IPS-15b (cell line): ENCODE data around the gene DOCK1.

Experiments
- H3K27me3 ChIP-seq: one replicate; pipeline ENCODE4 v1.6.1; 2013; ENCODE audit warnings: low read length; ENCODE audit not compliant: control insufficient read depth, insufficient read depth
- H3K36me3 ChIP-seq: one replicate; pipeline ENCODE4 v1.6.1; 2013; ENCODE audit warnings: low read length; ENCODE audit not compliant: control insufficient read depth, insufficient read depth
- H3K4me1 ChIP-seq: one replicate; pipeline ENCODE4 v1.6.1; 2013; ENCODE audit warnings: mild to moderate bottlenecking, low read length; ENCODE audit not compliant: control insufficient read depth, insufficient read depth
- H3K4me3 ChIP-seq: one replicate; pipeline ENCODE4 v1.5.1; 2013; ENCODE audit warnings: low read depth, low read length
- H3K9ac ChIP-seq: one replicate; pipeline ENCODE4 v1.6.1; 2013; ENCODE audit warnings: low read depth, mild to moderate bottlenecking, low read length
- H3K9me3 ChIP-seq: one replicate; pipeline ENCODE4 v1.6.1; 2013; ENCODE audit warnings: mild to moderate bottlenecking, low read length; ENCODE audit not compliant: control insufficient read depth, insufficient read depth

The DOCK1 gene

DNA sequence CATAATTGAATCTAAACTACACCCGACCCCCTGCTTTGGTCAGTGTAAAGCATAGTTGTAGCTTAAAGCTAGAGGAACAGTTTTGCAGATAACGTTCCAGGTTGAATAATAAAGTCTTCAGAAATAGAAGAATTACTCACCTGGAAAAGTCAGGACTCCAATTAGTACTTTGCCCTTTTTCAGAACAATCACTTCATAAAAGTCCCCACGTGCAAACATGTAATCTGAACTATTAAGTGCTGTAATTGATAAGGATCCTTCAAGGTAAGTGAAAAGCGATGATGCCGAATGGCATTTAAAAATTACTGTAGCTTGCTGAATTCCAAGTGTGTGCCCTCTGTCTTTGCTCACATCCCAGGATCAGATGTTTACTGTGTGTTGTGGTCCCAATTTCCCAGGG, 344.8 kb downstream of the DOCK1 start:
- no peaks in the 10 kb centered on the region for H3K9me3 ChIP-seq
- no peak overlapping the region for H3K9ac ChIP-seq
- no peaks in the 10 kb centered on the region for H3K4me1 ChIP-seq
- H3K36me3 ChIP-seq = peaks cover 6% of the 10 kb centered on the region
- no peak overlapping the region for H3K4me3 ChIP-seq
- no peaks in the 10 kb centered on the region for H3K27me3 ChIP-seq

DNA sequence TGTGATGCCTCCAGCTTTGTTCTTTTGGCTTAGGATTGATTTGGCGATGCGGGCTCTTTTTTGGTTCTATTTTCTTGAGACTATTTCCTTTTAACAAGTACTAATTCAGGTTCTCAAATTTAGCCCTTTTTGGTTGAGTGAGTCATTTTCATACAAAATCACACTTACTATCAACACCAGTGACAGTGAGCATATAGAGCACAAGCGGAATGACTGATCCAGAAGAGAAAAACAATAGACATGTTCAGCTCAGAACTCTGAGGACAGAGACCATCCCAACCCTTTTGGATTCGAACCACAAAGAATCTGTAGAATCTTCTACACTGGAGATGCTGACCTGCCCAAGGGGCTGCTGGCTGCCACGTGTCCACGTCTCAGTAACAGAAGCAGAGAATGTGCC, 347.6 kb downstream of the DOCK1 start:
- no peaks in the 10 kb centered on the region for H3K4me1 ChIP-seq
- H3K9me3 ChIP-seq = no peaks in the 10 kb centered on the region
- no peak overlapping the region for H3K9ac ChIP-seq
- H3K36me3 ChIP-seq = peaks cover 6% of the 10 kb centered on the region
- H3K4me3 ChIP-seq = no peak overlapping the region
- no peaks in the 10 kb centered on the region for H3K27me3 ChIP-seq

GRCh38 chr10:127254276-127254675, 349.0 kb downstream of the DOCK1 start:
- Histone ChIP-seq H3K4me1 (no peaks in the 10 kb centered on the region), H3K4me3 (no peak overlapping the region), H3K27me3 (no peaks in the 10 kb centered on the region), H3K36me3 (no peaks in the 10 kb centered on the region), H3K9me3 (no peaks in the 10 kb centered on the region), H3K9ac (no peak overlapping the region)

- H3K4me3 ChIP-seq = no peak overlapping the region
- H3K27me3 ChIP-seq = no peaks in the 10 kb centered on the region
- no peaks in the 10 kb centered on the region for H3K4me1 ChIP-seq
- no peaks in the 10 kb centered on the region for H3K36me3 ChIP-seq
- no peaks in the 10 kb centered on the region for H3K9me3 ChIP-seq
- no peak overlapping the region for H3K9ac ChIP-seq
Observed at GRCh38 chr10:127257395-127257794, 352.2 kb downstream of the DOCK1 start.

GRCh38 chr10:127259347-127259746, 354.1 kb downstream of the DOCK1 start:
- Histone ChIP-seq H3K4me1 (no peaks in the 10 kb centered on the region), H3K36me3 (no peaks in the 10 kb centered on the region), H3K9ac (no peak overlapping the region), H3K27me3 (no peaks in the 10 kb centered on the region), H3K9me3 (no peaks in the 10 kb centered on the region), H3K4me3 (no peak overlapping the region)

DNA sequence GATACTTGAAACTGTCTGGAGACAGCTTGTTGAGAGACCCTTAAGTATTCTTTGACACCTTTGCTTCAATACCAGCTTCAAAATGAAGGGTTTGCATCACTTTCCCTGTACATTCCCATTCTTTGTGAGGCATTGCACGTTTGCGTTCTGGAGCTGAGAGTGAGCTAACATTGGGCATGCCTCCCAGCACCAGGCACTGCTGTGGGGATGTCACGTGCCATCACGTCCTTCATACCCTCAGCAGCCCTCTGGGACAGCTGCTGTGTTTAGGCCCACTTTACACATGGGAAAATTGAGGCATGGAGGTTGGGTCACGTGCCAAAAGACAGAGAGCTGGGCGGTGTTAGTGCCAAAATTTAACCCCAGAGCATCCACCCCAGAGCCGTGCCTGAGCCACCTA, 357.4 kb downstream of the DOCK1 start:
- H3K36me3 ChIP-seq = no peaks in the 10 kb centered on the region
- H3K9ac ChIP-seq = no peak overlapping the region
- H3K9me3 ChIP-seq = no peaks in the 10 kb centered on the region
- no peaks in the 10 kb centered on the region for H3K4me1 ChIP-seq
- no peaks in the 10 kb centered on the region for H3K27me3 ChIP-seq
- H3K4me3 ChIP-seq = no peak overlapping the region

- H3K4me1 ChIP-seq = no peaks in the 10 kb centered on the region
- H3K9ac ChIP-seq = no peak overlapping the region
- no peaks in the 10 kb centered on the region for H3K36me3 ChIP-seq
- no peak overlapping the region for H3K4me3 ChIP-seq
- H3K27me3 ChIP-seq = no peaks in the 10 kb centered on the region
- no peaks in the 10 kb centered on the region for H3K9me3 ChIP-seq
Observed at GRCh38 chr10:127265288-127265687, 360.1 kb downstream of the DOCK1 start.

DNA sequence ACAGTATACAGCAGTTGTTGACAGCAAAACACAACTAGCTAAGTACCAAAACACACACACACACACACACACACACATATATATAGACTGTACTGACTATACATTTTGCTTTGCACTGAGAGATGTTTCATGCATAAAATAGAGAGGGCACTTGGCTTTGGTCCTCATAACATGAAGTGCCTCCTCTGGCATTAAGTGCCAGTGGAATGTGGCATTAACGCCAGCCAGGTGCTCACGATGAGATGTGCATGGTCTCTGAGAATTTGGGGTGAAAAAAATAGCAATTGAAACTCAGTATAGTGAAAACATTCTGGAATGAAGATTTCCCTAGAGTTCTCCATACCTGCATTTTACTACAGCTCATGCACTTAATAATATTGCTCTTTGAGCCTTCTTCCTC, 361.2 kb downstream of the DOCK1 start:
- H3K9me3 ChIP-seq = no peaks in the 10 kb centered on the region
- H3K36me3 ChIP-seq = no peaks in the 10 kb centered on the region
- H3K27me3 ChIP-seq = no peaks in the 10 kb centered on the region
- H3K9ac ChIP-seq = no peak overlapping the region
- H3K4me3 ChIP-seq = no peak overlapping the region
- no peaks in the 10 kb centered on the region for H3K4me1 ChIP-seq

GRCh38 chr10:127267442-127267841, 362.2 kb downstream of the DOCK1 start:
- Histone ChIP-seq H3K4me3 (no peak overlapping the region), H3K27me3 (no peaks in the 10 kb centered on the region), H3K9me3 (no peaks in the 10 kb centered on the region), H3K4me1 (no peaks in the 10 kb centered on the region), H3K9ac (no peak overlapping the region), H3K36me3 (no peaks in the 10 kb centered on the region)

DNA sequence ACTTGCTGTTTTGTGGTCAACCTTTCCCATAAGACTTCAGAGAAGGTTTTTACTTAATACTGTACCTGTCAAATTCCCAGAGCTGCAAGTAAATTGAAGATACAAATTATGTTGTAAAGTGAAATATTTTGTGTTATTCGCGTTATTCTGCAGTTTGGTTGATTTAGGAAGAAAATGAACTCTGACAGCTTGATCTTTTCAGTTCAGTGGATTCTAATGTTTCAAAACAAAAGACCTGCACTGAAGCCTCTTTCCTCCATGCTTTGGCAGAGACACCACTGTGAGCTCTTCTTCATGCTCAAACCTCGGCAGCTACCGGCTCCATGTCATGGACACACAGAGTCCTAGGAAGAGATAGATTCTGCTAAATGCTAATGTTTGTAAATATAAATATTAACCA, 366.8 kb downstream of the DOCK1 start:
- Histone ChIP-seq H3K4me1 (no peaks in the 10 kb centered on the region), H3K36me3 (peaks cover 3% of the 10 kb centered on the region), H3K4me3 (no peak overlapping the region), H3K27me3 (no peaks in the 10 kb centered on the region), H3K9ac (no peak overlapping the region), H3K9me3 (no peaks in the 10 kb centered on the region)

DNA sequence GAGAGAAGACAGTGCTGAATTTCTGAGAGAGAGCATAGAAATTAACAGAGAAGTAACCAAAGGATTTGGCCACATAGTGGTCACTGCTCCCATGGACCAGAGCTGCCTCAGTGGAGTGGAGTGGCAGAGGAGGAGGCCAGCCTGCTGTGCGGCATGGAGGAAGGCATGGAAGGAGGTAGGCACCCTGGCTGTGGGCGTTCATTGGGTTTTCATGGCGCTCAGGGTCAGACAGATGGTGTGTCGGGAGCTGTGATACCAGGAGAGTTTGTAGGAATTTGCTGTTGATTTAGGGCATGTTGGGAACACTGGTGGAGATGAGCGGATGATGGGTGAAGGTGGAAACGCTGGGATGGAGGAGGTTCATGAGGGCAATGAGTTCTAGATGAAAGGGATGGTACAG, 370.0 kb downstream of the DOCK1 start:
- Histone ChIP-seq H3K9me3 (no peaks in the 10 kb centered on the region), H3K4me3 (no peak overlapping the region), H3K36me3 (peaks cover 3% of the 10 kb centered on the region), H3K4me1 (no peaks in the 10 kb centered on the region), H3K27me3 (no peaks in the 10 kb centered on the region), H3K9ac (no peak overlapping the region)

DNA sequence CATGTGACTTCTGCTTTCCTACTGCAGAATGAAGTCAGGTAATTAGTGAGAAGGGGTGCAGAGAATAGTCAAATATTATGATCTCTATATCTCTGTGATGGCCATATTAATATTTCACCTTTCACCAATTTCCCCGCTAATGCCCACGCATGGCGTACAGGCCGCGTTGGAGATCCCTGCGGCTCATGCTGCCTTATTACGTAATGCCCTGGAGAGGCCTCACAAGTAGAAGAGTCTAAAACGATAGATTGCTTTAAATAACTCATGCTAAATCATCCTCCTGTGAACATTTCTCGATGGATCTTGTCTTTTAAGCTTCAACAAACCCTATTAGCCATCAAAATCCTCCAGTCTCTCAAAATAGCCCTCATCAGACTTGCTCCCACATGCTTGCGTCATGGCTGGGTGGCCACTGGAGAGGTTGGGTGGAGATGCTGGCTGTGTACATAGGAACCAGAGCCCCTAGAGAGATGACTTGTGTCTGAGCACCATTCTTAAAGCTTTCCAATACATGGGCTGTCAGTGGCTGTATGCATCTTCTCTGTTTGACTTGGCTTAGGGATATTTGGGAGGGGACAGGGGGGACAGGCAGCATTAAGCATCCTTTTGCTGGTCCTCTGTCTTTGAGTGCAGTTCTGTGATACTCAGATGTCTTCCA, 370.7 kb downstream of the DOCK1 start:
- Histone ChIP-seq H3K27me3 (no peaks in the 10 kb centered on the region), H3K36me3 (peaks cover 3% of the 10 kb centered on the region), H3K4me1 (no peaks in the 10 kb centered on the region), H3K4me3 (no peak overlapping the region), H3K9ac (no peak overlapping the region), H3K9me3 (no peaks in the 10 kb centered on the region)
